HG03575 (cell line): ENCODE data around the gene SLC7A9.
"Not testable (repeated sequence)": the region's sequence is repeated elsewhere in the genome, so short reads cannot be mapped to it uniquely, and the experiment has no call there.

Experiments
- ATAC-seq: cut with Tn5 transposase; IDR thresholded peaks from one replicate; pipeline ENCODE4 v1.9.1; 2021; ENCODE audit not compliant: unreplicated experiment, insufficient number of reproducible peaks, low FRiP score; ENCODE audit errors: extremely low read depth

The SLC7A9 gene

DNA sequence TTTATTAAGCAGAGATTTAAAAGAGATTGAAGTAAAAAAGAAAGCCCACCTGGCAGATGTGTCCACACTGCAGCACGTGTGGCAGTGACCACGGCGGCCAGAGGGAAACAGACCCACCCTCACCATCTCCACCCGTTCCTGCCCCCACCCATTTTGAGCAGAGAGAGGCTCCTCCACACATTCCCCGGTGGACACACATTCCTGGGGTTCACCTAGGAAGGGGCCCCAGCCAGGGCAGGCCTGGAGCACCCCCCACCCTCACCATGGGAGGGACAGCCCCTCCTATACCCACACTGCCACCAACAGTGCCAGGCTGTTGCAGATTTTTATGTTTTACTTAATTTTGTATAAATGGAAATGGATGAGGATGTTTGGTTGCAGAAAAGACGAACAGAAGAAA, 54.9 kb downstream of the SLC7A9 start:
- ATAC-seq, result no peak

DNA sequence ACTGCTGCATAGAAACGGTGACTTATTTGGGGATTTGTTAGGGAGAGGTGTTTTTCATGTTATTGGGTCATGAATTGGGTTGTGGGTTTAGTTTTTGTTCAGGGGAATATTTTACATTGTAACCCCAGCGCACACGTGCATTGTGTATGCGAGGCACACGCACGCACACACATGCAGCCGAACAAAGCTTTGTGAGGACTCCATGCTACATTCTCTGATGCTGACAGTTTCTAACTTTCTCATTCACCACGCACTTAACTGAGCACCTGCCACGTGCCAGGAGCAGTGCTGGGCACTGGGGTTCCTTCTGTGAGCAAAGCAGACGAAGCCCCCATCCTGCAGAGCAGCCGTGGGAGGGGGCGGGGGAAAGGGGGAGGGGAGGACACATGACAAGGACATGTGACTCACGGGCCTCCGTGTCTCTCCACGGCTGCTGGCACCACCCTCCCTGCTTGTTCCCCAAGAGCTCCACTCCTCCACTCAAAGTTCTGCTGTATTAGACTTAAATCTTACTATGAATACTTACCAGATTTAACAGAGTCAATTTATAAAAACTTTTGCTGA, 55.6 kb downstream of the SLC7A9 start:
- no peak for ATAC-seq

DNA sequence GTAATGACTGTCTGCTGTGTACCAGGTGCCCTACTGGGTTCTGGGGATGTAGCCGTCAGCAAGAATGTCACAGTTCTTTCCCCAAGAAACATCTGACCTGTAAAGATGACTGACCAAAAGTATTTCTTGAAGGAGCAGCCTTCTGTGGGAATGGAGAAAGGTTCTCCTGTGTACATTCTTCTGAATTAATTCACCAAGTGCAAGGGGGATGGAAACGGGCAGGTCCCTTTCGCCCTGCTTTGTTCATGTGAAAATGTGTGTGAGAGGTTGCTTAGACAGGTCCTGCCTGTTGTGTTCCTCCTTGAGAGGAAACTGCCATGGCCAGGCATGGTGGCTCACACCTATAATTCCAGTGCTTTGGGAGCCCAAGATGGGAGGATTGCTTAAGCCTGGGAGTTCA, 57.0 kb downstream of the SLC7A9 start:
- ATAC-seq, result no peak

DNA sequence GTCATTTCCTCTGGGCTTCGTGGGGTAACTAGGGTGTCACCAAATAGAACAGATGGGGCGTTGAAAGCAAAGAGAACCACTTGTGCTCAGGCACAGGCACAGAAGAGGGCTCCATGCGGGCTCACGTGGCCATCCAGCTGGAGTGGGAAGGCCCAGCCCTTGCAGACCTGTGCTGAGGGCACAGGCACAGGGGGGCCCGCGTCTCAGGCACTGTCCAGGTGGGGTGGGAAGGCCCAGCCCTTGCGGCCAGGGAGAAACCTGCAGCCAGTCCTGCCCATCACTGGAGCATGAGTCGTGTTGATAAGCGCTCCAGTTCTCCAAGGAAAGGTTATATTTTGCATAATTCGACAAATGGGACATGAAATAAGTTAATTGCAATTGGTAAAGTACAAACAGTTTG, 57.5 kb downstream of the SLC7A9 start:
- ATAC-seq, result no peak

DNA sequence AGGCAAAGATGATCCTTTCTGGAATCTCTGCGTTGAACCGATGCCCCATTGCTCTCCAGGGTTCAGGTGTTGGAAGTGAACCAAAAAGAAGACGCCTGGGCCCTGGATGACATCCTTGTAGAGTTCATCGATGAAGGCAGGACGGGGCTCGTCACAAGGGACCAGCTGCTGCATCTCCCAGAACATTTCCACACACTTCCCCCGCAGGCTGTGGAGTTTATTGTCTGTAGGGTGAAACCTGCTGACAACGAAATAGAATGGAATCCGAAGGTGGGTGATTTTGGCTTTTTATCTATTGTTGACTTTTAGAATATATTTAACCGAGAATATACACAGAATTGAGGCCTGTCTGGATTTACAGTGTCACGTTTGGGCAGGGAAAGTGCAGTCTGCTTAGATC, 58.4 kb downstream of the SLC7A9 start:
- ATAC-seq, result no peak

DNA sequence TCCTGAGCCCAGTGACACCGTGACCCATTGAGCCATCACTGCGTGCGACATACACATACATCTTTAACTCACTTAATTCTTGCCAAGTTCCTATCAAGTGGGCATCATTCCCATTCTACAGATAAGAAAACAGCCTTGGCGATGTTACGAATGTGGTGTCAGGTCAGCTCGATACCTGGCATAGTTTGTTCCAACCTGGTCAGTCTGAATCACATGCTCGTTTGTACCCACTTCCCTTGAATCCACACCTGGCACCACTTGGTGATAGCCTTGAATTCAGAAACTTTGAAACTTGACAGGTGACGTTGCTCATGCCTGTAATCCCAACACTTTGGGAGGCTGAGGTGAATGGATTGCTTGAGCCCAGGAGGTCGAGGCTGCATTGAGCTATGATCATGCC, 59.1 kb downstream of the SLC7A9 start:
- ATAC-seq, result no peak

DNA sequence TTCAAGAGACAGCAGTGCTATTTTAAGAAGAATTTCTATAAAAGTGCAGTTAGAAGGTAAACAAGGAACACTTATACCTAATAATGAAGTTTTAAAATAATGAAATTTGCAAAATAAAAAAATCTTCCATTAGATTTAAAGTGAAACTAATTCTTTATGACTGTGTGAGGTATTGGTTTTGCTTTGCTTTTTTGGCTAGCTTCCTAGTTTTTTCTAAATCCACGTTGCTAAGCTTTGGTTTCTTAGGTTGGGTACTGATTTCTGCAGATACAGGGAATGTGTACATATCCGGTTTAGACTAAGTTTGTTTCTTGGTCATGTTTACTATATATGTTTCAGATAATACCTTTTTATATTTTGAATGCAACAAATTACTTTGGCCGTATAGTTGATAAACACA, 59.8 kb downstream of the SLC7A9 start:
- no peak for ATAC-seq

DNA sequence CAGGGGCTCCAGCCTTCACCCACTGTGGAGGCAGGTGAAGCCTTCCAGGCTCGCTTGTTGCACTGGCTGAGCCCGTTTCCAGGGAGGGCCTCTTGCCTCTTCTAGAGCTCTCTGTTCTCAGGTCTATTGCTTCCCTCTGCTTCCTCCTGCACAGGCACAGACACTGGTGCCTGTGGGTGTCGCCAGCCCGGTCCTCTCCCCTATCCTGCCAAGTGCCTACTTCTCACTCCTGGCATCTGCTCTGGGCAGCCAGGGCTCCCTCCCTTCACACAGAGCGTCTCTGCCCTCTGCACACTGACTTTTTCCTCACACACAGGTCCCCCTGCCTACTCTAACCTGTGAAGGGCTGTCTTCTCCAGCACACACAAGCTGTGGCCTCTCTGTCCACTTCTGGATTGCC, 60.3 kb downstream of the SLC7A9 start:
- no peak for ATAC-seq

DNA sequence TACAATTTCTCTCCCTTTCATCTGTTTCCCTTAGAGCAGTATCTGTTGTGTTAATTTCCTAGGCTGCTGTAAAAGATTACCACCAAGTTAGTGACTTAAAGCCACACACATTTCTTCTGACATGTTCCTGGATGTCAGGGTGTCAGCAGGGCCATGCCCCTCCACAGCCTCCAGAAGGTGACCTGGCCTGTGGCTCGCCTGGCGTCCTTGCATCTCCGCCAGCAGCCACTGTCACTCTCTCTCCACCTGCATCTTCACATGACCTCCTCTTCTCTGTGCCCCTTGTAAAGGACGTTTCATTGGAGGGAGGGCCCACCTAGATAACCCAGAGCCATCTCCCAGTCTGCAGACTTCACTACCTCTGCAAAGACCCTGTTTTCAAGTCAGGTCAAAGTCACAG, 61.3 kb downstream of the SLC7A9 start:
- ATAC-seq, result no peak

DNA sequence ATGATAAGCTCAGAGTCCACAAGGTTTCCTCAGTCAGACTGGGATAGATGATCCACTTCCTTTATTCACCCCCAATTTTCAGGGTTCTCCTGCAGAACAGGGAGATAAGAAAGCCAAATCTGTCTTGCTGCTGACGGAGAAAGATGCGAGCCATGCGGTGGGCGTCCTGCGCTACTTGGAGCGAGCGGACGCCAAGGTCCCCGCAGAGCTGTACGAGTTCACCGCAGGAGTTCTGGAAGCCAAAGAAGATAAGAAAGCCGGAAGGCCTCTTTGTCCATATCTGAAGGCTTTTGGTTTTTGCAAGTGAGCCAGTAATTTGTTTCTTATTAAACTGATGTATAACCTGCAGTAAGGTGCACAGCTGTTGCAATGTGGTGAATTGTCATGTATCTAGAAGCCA, 66.7 kb downstream of the SLC7A9 start:
- ATAC-seq, result no peak

DNA sequence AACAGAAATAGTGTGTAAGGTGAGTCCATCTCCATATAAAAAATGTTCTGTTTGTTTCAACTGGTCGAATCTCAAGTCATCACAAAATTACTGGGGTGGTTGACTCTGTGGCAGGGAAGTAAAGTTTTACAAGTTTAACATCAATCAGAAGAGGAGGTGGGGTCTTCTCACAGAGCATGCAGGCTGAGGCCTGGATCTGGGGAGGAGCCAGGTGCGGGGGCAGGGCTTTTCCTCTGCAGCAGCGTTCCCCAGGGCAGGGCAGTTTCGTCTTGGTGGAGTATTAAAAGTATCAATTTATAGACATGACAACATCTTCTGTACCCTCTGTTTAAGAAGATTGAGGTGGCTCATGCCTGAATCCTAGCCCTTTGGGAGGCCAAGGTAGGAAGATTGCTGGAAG, 68.8 kb downstream of the SLC7A9 start:
- no peak for ATAC-seq

DNA sequence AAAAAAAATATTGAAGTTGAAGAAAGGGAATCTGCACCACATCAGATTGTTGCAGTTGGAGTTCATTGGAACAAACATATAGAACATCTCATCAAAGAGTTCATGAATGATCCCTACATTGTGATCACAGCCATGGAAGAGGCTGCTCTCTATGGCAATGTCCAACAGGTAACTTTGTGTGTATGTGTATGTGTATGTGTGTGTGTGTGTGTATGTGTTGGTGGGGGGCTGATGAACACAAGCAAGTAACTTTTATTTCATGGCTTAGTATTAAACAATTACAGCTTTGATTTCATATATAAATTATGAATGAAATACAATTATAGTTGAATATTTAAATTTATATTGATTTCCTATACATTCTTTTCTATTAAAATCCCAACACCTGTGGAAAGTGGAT, 69.4 kb downstream of the SLC7A9 start:
- no peak for ATAC-seq

DNA sequence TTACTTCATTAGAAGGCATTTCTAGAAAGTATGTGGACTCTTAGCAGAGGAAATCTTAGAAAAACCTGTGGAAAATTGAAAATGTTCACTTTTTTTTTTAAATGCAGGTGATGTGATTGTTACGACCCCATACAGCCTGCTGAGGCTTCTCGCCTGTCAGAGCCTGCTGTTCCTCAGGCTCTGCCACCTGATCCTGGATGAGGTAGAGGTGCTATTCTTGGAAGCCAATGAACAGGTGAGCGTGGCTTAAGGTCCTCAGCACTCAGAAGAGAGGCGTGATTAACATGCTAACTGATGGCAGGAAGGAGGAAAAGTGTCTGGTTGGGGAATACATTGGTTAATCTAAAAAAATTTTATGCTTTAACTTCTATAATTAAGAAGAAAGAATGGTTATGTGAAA, 71.4 kb downstream of the SLC7A9 start:
- no peak for ATAC-seq

DNA sequence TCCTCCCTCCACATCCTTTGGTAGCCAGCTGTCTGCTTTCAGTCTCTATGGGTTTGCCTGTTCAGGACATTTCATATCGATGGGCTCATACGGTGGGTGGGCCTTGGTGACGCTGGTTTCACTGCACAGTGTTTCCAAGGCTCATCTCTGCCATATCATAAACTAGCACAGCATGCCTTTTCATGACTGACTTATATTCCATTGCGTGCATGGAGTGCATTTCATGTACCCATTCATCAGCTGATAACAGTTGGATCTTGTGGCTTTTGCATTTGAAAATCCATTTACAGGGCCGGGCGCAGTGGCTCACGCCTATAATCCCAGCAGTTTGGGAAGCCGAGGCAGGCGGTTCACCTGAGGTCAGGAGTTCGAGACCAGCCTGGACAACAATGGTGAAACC, 80.1 kb downstream of the SLC7A9 start:
- no peak for ATAC-seq

DNA sequence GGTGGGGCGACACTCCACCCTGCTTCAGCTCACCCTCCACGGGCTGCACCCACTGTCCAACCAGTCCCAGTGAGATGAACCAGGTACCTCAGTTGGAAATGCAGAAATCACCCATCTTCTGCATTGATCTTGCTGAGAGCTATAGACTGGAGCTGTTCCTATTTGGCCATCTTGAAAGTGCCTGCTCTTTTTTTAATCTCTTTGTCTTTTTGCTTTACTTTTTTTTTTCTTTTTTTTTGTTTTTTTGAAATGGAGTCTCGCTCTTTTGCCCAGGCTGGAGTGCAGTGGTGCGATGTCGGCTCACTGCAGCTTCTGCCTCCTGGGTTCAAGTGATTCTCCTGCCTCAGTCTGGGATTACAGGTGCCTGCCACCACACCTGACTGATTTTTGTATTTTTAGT, 81.7 kb downstream of the SLC7A9 start:
- not testable (repeated sequence) for ATAC-seq

DNA sequence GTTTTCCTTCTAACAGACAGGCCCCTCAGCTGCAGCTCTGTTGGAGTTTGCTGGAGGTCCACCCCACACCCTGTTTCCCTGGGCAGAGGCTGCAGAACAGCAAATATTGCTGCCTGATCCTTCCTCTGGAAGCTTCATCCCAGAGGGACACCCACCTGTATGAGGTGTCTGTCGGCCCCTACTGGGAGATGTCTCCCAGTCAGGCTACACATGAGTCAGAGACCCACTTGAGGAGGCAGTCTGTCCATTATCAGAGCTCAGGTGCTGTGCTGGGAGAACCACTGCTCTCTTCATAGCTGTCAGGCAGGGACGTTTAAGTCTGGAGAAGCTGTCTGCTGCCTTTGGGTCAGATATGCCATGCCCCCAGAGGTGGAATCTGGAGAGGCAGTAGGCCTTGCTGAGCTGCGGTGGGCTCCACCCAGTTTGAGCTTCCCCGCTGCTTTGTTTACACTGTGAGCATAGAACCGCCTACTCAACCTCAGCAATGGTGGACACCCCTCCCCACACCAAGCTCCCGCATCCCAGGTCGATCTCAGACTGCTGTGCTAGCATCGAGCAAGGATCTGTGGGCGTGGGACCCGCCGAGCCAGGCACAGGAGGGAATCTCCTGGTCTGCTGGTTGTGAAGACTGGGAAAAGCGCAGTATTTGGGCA, 82.3 kb downstream of the SLC7A9 start:
- not testable (repeated sequence) for ATAC-seq

DNA sequence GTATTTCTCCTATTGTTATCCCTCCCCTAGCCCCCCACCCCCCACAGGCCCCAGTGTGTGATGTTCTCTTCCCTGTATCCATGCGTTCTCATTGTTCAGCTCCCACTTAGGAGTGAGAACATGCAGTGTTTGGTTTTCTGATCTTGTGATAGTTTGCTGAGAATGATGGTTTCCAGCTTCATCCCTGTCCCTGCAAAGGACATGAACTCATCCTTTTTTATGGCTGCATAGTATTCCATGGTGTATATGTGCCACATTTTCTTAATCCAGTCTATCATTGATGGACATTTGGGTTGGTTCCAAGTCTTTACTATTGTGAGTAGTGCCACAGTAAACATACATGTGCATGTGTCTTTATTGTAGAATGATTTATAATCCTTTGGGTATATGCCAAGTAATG, 87.5 kb downstream of the SLC7A9 start:
- ATAC-seq, result not testable (repeated sequence)

DNA sequence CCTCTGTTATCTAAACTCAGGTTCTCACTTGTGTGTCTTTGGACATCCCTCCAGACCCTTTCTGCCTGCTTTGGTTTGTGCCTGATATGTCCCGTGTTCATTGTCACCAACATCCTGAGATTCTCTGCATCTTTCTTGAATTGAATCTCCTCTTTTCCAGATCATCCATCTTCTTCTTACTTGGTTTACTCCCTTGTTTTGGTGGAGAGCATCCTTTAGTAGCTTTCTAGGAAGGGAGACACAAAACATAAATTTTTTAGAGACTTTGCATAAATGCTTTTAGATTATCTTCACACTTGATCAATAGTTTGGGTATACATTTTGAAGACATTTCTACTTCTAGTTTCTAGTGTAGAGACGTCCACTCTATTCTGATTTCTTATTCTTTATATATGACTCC, 88.3 kb downstream of the SLC7A9 start:
- no peak for ATAC-seq
